SK-N-MC (cell line): ENCODE results near the gene ADAMTS4.

Source experiments
- EZH2 ChIP-seq: fragments of 200-600 bp; sonication (generic); IDR thresholded peaks from one replicate; pipeline ENCODE4 v1.6.1; 2017; ENCODE audit warnings: antibody characterized with exemption
- POLR2AphosphoS5 ChIP-seq: IDR thresholded peaks from 2 replicates; pipeline ENCODE4 v1.6.1; 2012; ENCODE audit warnings: mild to moderate bottlenecking, low read depth, low read length, borderline replicate concordance

DNA sequence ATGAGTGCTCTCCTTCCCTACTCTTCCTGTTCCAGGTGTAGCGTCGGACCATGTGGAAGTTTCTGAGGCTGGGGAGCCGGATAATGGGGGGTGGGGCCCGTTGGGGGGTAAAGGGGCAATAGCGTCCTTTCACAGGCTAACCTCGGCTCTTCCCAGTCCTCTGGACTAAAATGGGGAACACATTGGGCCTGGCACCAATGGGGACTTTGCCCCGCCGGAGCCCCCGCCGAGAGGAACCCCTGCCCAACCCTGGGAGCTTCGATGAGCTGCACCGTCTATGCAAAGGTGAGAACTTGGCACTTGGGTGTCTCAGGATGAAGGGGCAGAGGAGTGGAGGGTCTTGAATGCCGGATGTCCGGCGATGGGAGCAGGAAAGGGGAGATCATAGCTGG, 27.5 kb upstream of the ADAMTS4 start:
- TF ChIP-seq EZH2 (no peak), POLR2AphosphoS5 (no peak)
